HG03565 (cell line): ENCODE measurements around the gene UBA1.

ENCODE experiments used
- ATAC-seq: cut with Tn5 transposase; IDR thresholded peaks from one replicate; pipeline ENCODE4 v1.9.1; 2021; ENCODE audit warnings: mild to moderate bottlenecking, moderate library complexity; ENCODE audit not compliant: unreplicated experiment

The UBA1 gene

DNA sequence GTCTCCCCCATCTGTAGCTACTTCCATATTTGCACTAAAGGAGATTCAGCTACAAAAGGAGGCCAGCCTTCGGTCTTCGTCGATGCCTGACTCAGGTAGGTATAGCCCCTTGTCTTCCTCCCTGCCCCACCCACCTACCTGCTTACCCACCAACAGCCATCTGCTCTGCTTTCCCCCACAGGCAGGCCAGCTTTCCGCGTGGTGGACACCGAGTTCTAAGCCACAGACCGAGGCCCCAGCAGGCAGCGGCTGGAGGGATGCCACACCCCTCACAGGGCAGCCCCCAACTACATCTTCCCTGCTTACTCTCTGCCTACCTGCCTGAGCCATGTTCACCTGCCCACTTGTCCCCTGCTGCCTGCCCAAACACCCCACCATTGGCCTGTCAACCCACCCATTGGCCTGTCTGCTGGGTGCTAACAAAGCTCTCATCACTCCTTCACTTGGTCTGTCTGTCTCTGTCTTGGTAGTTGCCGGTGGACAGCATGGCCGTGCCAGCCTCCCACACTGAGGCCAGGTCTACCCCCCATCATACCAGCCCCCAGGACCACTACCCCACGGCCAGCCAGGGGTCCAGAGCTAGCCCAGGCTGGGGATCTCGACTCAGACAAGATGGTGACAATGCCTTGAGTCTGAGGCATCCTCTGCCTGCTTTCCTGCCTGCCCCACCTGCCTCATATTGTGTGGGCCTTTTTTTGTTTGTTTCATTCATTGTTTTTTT lies 35.1 kb downstream of the UBA1 start:
- no peak for ATAC-seq

DNA sequence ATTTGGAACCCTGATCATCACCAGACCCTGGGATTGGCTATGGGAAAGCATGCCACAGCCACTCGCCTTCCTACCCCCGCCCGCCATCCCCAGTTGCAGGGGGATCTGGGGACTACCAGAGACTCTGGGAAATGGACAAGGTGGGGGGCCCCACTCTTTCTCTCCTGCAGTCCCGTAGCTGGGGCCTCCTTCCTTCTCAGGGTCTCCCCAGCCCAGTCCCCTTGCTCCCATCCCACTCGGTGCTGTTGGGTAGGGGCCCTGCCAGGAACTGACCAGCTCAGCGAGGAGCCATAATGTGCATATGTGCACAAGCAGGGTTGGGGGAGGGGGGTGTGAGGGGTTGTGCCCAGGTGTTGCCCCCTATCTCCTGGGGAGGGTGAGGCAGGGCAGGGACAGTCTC lies 35.8 kb downstream of the UBA1 start:
- no peak for ATAC-seq

DNA sequence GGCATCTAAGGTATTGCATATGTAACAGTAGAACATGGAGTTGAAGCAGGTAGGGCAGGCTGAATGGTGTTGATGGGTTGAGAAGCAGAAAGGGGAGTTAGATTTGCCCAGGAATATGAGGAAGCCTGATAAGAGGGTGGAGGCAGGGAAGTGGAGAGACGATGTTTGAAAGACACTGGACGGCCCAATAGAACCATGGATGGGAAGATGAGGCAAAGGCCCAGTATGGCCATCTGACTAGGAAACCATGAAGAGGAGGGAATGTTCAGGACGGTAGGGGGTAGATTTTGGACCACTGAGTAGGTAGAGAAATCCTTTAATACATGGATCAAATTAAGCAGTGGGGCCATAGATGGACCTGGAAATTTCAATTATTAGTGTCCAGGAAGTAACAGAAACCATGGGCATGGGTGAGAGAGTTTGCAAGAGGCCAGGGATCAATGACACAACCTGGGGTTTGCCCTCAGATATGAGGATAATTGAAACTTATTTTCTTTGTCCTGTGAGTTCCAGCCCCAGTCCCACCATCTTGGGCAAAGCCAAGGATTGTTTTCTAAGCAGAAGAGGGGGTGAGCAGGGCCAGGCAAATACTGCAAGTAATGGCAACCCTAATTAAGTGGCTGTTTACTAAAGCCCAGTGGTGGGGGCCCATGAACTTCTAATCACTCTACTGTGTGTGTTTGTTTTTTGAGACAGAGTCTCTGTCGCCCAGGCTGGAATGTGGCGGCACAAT lies 36.7 kb downstream of the UBA1 start:
- ATAC-seq = no peak

DNA sequence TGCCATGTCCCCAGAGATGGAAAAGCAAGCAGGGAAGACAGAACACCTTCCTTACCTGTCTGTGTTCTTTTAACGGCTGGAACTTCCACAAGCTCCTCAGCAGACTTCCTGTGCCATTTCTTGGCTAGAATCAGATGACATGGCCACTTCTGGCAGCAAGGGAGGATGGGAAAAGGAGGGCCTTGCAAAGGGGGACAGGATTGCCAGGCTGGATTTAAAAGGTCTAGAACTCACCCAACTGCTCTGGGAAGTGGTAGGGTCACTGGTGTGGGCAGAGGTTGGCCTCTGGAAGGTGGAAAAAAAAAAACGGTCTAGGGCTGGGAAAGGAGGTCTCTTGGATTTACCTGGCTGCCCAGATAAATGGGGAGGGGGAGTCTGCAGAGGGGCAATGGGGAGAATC lies 37.5 kb downstream of the UBA1 start:
- ATAC-seq = no peak

DNA sequence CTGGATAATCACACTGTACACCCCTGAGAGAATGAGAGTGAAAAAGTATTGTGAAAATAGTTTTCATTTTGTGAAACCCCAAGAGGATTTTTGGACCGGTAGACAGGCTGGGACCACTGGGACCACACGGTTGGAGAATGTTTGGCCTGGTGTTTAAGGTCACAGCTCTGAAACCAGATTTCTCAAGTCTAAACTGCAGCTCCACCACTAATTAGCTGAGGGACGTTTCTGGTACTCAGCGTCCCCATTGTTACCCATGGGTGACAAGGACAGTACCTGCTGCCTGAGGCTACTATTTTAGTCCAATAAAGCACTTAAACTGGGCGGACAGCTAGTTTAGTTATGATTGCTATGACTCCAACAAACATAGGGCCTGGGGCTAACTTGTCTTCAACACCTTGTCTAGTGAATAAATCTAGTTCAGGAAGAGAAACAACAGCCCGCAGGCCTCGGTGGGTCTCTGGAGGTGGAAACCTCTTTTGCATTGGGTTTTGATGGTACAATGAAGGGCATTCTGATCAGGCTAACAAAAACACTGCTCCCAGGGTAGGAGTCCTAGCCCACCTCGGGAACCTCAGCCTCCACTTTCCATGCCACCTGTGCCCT lies 38.7 kb downstream of the UBA1 start:
- ATAC-seq = no peak

DNA sequence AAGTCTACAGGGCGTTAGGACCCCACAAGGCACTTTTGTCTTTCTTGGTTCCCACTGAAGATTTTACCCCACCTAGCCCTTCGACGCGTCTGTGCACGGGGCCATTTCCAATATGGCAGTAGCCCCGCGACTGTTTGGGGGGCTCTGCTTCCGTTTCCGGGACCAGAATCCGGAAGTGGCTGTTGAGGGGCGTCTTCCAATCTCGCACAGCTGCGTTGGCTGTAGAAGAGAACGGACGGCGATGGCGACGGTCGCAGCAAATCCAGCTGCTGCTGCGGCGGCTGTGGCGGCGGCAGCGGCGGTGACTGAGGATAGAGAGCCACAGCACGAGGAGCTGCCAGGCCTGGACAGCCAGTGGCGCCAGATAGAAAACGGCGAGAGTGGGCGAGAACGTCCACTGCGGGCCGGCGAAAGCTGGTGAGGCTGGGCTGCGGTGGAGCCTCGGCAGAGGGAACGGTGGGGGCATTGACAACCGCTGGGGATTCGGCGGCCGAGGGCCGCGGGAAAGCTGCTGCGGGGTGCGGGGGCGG lies 39.2 kb downstream of the UBA1 start, which contains the start of gene USP11:
Gene USP11, plus strand, starts transcription at position 207 of the 530 bp plus-strand sequence. Its CDS starts 35 bp downstream, at position 242.
- peak; percentile 11 for ATAC-seq

DNA sequence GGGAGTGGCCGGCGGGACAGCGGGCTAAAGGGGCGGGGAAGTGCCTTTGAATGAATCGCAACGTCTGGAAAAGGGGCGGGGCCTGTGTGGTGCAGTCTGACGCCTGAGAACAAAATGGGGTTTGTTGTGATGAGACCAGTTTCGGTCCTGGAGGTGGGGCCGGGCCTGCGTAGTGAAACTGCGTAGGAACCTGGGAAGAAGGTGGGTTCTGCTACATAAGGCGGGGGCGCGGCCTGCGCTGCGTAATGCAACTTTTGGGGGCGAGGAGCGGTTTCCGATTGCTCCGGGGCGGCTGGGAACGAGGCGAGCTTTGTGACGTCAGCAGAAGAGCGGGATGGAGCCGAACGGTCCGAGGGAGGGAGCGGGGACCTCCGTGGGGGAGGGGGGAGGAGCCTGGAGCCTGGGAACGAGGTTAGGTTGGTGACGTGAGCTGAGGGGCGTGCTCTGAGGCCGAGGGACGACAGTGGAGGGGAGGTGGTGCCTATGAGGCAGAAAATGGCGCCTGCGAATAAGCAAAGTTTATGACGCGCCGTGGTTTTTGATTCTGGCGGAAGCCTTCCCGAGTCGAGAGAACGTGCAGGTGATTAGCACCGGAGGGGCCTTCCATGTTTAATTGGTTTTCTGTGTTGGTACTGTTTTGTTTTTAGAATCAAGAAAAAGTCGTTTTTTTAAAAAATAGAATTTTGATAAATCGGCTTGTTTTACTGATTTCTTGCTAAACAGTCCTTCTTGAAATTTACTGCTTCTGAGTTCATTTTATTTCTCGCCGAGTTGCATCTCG lies 39.9 kb downstream of the UBA1 start:
- peak; percentile 69 for ATAC-seq

DNA sequence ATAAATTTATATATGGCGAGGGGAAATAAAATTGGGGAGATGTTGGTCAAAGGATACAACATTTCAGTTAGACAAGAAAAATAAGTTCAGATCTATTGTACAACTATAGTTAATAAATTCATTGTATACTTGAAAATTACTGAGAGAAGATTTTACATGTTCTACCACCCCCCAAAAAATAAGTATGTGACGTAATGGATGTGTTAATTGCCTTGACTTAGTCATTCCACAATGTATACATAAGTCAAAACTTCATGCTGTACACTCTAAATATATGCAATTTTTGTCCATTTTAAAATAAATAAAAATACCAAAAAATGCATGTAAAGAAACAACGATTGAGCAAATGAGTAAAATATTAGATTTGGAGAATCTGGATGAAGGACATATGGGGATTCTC lies 41.0 kb downstream of the UBA1 start:
- no peak for ATAC-seq

DNA sequence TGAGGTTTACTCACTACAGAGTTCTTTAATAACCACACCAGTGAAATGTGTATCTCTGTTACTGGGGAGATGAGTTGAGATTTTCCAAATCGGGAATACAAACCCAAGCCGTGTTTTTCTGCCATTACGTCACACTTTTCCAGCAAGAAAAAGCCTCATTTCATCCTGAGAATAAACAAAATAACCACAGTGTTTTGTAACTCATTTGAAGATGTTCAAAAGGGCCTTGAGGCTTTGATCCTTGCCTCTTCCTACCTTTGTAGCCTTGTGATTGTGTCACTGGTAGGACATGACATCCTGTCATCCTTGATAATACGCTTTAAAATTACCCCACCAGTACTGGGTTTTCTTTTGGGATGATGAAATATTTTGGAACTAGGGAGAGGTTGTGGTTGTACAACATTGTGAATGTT lies 42.1 kb downstream of the UBA1 start:
- ATAC-seq = no peak

DNA sequence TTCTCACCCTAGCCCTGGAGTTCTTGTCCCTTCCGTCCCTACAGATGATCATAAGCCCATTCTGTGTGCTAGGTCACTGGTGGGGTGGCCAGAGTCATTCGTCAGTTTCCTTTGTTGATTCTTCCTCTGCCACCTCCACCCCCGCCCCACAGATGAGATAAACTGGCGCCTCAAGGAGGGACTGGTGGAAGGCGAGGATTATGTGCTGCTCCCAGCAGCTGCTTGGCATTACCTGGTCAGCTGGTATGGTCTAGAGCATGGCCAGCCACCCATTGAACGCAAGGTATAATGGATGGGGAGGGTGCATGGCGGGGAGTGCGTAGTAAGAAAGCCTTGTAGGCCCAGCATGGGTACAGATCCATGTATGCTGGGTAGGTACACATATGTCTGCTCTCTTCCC lies 45.6 kb downstream of the UBA1 start:
- no peak for ATAC-seq

DNA sequence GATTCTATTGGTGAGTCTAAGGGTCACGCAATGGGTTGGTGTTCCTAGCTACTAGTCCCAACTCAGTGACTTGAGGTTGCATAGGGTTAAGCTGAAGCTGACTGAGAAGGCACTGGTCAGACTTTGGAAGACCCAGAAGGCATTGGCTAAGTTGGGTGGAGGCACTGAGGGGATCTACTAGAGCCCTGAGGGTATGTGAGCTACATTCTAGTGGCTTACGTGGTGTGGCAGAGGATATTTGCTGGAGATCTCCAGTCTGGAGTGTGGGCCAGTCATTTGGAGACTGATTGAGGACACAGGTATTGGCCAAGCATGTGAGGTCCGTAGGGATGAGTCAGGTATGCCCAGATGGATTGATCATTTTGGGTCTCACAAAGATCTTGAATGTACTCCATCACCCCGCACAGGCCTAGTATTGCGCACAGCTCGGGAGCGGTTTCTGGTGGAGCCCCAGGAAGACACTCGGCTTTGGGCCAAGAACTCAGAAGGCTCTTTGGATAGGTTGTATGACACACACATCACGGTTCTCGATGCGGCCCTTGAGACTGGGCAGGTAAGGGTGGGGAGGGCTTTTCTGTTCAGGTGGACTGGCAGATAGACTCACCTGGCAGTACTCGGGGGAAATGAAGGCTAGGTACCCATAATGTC lies 46.4 kb downstream of the UBA1 start:
- ATAC-seq = no peak

DNA sequence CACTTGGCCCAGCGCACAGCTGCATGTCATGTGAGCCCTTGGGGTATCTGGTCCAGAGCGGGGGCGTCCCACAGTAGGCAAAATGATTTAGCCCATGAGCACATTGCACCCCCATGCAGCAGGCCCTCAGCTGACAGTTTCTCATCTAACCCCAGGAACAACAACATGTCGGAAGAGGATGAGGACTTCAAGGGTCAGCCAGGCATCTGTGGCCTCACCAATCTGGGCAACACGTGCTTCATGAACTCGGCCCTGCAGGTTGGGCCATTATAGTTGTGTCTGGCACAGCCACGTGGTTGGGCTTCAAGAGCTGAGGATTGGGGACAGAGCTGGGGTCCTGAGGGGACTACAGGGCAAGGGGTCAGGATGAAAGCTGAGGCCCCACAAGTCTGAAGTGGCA lies 47.0 kb downstream of the UBA1 start:
- ATAC-seq = no peak

DNA sequence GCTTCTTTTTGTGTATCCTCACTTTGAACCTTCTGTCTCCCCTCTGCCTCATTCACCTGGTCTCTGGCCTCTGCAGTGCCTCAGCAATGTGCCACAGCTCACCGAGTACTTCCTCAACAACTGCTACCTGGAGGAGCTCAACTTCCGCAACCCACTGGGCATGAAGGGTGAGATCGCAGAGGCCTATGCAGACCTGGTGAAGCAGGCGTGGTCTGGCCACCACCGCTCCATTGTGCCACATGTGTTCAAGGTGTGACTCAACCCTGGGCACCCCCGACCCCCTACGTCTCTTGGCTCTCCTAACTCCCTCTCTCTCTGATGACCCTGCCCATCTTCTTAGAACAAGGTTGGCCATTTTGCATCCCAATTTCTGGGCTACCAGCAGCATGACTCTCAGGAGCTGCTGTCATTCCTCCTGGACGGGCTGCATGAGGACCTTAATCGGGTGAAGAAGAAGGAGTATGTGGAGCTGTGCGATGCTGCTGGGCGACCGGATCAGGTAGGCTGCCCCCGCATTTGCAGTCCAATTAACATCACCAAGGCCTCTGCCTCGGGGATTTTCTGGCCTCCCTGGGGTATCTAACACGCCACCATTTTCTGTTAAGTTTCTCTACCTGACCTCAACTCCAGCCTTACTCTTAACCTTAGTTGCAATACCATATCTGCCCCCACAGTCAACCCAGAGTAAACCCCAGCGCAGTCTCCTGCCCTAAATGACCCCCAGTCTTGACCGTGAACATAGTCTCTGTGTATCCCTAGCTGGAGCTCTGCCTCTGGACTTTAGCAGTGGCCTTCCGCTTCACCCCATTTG lies 47.8 kb downstream of the UBA1 start:
- ATAC-seq = no peak

DNA sequence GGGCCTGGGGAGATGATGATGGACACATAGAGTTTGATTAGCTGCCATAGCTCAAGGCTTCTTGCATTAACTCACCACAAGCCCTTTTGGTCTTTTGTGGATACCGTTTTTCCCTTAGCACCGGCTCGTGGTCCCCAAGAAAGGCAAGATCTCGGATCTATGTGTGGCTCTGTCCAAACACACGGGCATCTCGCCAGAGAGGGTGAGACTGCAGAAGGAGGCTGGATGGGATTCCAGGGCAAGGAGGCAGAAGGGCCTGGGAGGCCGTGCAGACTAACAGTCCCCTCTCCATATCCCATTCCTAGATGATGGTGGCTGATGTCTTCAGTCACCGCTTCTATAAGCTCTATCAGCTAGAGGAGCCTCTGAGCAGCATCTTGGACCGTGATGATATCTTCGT lies 48.7 kb downstream of the UBA1 start:
- no peak for ATAC-seq

DNA sequence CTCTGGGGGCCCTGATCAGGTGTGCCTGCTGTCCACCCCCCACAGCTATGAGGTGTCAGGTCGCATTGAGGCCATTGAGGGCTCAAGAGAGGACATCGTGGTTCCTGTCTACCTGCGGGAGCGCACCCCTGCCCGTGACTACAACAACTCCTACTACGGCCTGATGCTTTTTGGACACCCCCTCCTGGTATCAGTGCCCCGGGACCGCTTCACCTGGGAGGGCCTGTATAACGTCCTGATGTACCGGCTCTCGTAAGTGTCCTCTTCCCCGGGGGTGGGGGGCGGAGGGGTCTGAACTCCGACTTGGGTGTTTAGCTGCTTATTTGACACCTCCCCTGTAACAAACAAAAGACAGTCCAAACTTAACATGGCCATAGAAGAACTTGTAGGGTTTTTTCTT lies 49.7 kb downstream of the UBA1 start:
- no peak for ATAC-seq

DNA sequence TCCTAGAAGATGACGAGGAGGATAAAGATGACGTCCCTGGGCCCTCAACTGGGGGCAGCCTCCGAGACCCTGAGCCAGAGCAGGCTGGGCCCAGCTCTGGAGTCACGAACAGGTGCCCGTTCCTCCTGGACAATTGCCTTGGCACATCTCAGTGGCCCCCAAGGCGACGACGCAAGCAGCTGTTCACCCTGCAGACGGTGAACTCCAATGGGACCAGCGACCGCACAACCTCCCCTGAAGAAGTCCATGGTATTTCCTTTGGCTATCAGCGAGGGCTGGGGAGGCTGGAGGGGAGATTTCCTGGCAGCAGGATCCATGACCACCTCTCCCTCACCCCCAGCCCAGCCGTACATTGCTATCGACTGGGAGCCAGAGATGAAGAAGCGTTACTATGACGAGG lies 51.0 kb downstream of the UBA1 start:
- ATAC-seq = no peak

DNA sequence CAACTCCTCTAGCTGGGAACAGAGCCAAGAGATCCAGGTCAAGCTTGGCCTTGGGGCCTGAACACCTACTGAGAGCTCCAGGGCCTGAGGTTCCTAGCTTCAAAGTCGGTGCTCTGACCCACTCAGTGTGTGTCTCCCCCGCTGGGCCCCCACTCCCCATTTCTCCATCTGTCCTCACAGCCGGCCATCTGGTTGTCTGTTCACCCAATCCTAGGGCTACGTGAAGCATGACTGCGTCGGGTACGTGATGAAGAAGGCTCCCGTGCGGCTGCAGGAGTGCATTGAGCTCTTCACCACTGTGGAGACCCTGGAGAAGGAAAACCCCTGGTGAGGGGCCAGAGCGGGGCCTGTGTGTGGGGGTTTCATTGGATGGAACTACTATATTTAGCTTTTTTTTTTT lies 51.5 kb downstream of the UBA1 start:
- no peak for ATAC-seq

DNA sequence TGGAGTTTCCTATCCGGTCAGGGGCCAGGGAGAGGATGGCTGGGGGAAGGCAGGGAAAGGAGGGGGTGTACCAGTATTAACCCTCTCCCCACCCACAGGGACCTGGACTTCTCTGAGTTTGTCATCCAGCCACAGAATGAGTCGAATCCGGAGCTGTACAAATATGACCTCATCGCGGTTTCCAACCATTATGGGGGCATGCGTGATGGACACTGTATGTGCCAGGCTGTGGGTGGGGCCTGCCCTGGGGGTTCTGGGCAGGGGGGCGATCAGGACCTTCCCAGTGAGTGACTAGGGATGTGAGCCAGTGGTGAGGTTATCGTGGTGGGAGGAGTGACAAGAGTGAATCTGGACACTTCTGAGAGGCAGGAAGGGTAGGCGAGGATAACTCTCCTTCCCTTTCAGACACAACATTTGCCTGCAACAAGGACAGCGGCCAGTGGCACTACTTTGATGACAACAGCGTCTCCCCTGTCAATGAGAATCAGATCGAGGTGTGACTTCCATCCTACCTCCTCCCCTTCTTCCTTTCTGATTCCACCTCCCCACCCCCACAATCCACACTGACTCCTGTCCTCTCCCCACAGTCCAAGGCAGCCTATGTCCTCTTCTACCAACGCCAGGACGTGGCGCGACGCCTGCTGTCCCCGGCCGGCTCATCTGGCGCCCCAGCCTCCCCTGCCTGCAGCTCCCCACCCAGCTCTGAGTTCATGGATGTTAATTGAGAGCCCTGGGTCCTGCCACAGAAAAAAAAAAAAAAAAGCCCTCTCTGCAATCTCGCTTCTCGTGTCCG lies 53.8 kb downstream of the UBA1 start:
- ATAC-seq = no peak

DNA sequence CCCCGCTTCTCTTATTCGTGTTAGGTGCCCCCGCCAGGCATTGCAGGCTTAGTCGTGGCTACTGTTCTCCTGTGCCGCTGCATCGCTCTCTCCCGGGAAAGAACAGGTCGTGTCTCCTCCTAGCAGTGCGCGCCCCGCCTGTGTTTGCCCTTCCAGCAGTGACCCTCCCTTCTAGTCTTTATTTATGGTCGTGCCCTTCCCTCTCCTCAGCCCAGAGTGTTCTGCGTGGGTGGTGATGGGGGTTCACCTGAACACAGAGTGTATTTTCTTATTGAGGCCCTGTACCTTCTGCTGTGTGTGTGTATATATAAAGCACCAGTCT lies 54.3 kb downstream of the UBA1 start:
- ATAC-seq = no peak
